Central memory CD4-positive, alpha-beta T cell (primary cell): ENCODE data around the gene RAD9B.
"Not testable (repeated sequence)": the region's sequence is repeated elsewhere in the genome, so short reads cannot be mapped to it uniquely, and the experiment has no call there.

Experiments
- DNase-seq: peaks from one replicate; pipeline ENCODE4 v3.0.0; 2022
- total RNA-seq, 3 experiments: gene quantifications; one replicate each; lab custom pipeline; 2026; lab: John Stamatoyannopoulos, UW

Gene RAD9B
- 0.49 to 1.5 (median 0.77) reads per million in 3 experiments for total RNA-seq

- peak; percentile 100 for DNase-seq
These were observed at the start of gene RAD9B, which contains the start of gene VPS29 for GRCh38 chr12:110501752-110502738. Gene RAD9B, plus strand, starts transcription at chr12:110502331. Its CDS starts 7 bp downstream, at chr12:110502338. Gene VPS29, minus strand, starts transcription at chr12:110502111. Its CDS starts 60 bp downstream, at chr12:110502051.

GRCh38 chr12:110453569-110454296, 48.4 kb upstream of the RAD9B start:
- DNase-seq: no peak

- no peak for DNase-seq
These were observed 43.4 kb upstream of the RAD9B start for GRCh38 chr12:110458756-110459155.

GRCh38 chr12:110461189-110461588, 40.9 kb upstream of the RAD9B start:
- DNase-seq: not testable (repeated sequence)

- no peak for DNase-seq
These were observed 37.1 kb upstream of the RAD9B start for GRCh38 chr12:110465024-110465423.

GRCh38 chr12:110465765-110466164, 36.4 kb upstream of the RAD9B start:
- DNase-seq: not testable (repeated sequence)

- DNase-seq: no peak
These were observed 35.3 kb upstream of the RAD9B start for GRCh38 chr12:110466791-110467190.

- DNase-seq: no peak
These were observed 34.3 kb upstream of the RAD9B start for GRCh38 chr12:110467847-110468213.

- DNase-seq: peak; percentile 97
These were observed 33.7 kb upstream of the RAD9B start, which contains the start of the genes FAM216A and GPN3 for GRCh38 chr12:110468214-110469048. Gene FAM216A, plus strand, starts transcription at chr12:110468845. Its CDS starts 31 bp downstream, at chr12:110468876. Gene GPN3, minus strand, starts transcription at chr12:110468257. Its CDS starts 54 bp downstream, at chr12:110468203.

GRCh38 chr12:110475426-110475825, 26.7 kb upstream of the RAD9B start:
- no peak for DNase-seq

- no peak for DNase-seq
These were observed 3.0 kb upstream of the RAD9B start for GRCh38 chr12:110498984-110499706.

GRCh38 chr12:110501399-110501751, 756 bp upstream of the RAD9B start:
- DNase-seq: no peak

- no peak for DNase-seq
These were observed 1.3 kb downstream of the RAD9B start for GRCh38 chr12:110503432-110503831.

- DNase-seq: no peak
These were observed 3.2 kb downstream of the RAD9B start for GRCh38 chr12:110505332-110505731.

GRCh38 chr12:110508071-110508586, 6.0 kb downstream of the RAD9B start:
- DNase-seq: no peak

GRCh38 chr12:110513842-110514241, 11.7 kb downstream of the RAD9B start:
- DNase-seq: no peak

GRCh38 chr12:110514363-110514762, 12.2 kb downstream of the RAD9B start:
- DNase-seq: no peak

- DNase-seq: no peak
These were observed 14.9 kb downstream of the RAD9B start for GRCh38 chr12:110516995-110517394.

- DNase-seq: not testable (repeated sequence)
These were observed 15.9 kb downstream of the RAD9B start for GRCh38 chr12:110518014-110518413.

- not testable (repeated sequence) for DNase-seq
These were observed 19.0 kb downstream of the RAD9B start for GRCh38 chr12:110520876-110521712.
